Astrocyte (in vitro differentiated cells and primary cell): ENCODE results near the gene HKDC1. TPM values are rescaled to one million over a fixed set of nuclear protein-coding genes. Genes with fewer than 3 reads are reported as not detected.
A peak's percentile ranks its signal among the peaks of the same experiment; 100 is the strongest.

Experiments
- DNase-seq: peaks from one replicate; pipeline ENCODE4 v3.0.0-alpha.2; 2010; ENCODE audit warnings: low read depth
- FAIRE-seq: peaks from 2 replicates; lab custom pipeline; 2011; peaks lifted over from hg19 to GRCh38; lab: Jason Lieb, UNC
- H2AFZ ChIP-seq: 2 replicates; pipeline ENCODE4 v1.6.0; 2012; ENCODE audit warnings: low read depth, low read length, inconsistent platforms
- H3K27ac ChIP-seq: 2 replicates; pipeline ENCODE4 v1.5.1; 2011; ENCODE audit warnings: low read depth, low read length, inconsistent platforms
- H3K27me3 ChIP-seq: 2 replicates; pipeline ENCODE4 v1.6.0; 2011; ENCODE audit warnings: low read length, inconsistent platforms; ENCODE audit not compliant: insufficient read depth
- H3K36me3 ChIP-seq: 2 replicates; pipeline ENCODE4 v1.5.1; 2011; ENCODE audit warnings: low read length, inconsistent platforms; ENCODE audit not compliant: insufficient read depth
- H3K4me1 ChIP-seq: 2 replicates; pipeline ENCODE4 v1.5.1; 2011; ENCODE audit warnings: low read length, inconsistent platforms; ENCODE audit not compliant: insufficient read depth
- H3K4me2 ChIP-seq: 2 replicates; pipeline ENCODE4 v1.6.0; 2012; ENCODE audit warnings: low read length, inconsistent platforms
- H3K4me3 ChIP-seq: 2 replicates; pipeline ENCODE4 v1.5.1; 2011; ENCODE audit warnings: low read depth, mild to moderate bottlenecking, low read length, inconsistent platforms; ENCODE audit not compliant: insufficient read depth
- H3K79me2 ChIP-seq: 2 replicates; pipeline ENCODE4 v1.6.0; 2012; ENCODE audit warnings: mild to moderate bottlenecking, low read length, inconsistent platforms; ENCODE audit not compliant: insufficient read depth
- H3K9ac ChIP-seq: 2 replicates; pipeline ENCODE4 v1.6.0; 2012; ENCODE audit warnings: mild to moderate bottlenecking, low read length, inconsistent platforms
- H3K9me3 ChIP-seq: 2 replicates; pipeline ENCODE4 v1.5.1; 2012; ENCODE audit warnings: low read depth, mild to moderate bottlenecking, low read length, inconsistent platforms; ENCODE audit not compliant: insufficient read depth
- H4K20me1 ChIP-seq: 2 replicates; pipeline ENCODE4 v1.6.0; 2012; ENCODE audit warnings: low read length, inconsistent platforms; ENCODE audit not compliant: insufficient read depth
- H3K27ac Mint-ChIP-seq: one replicate; pipeline ENCODE4 v1.8.0; 2021; ENCODE audit warnings: mild to moderate bottlenecking, mixed read lengths; ENCODE audit not compliant: unreplicated experiment
- H3K27me3 Mint-ChIP-seq: one replicate; pipeline ENCODE4 v1.8.0; 2021; ENCODE audit warnings: low read depth, mixed read lengths; ENCODE audit not compliant: unreplicated experiment
- H3K36me3 Mint-ChIP-seq: one replicate; pipeline ENCODE4 v1.8.0; 2021; ENCODE audit warnings: low read depth, mixed read lengths; ENCODE audit not compliant: unreplicated experiment
- H3K4me1 Mint-ChIP-seq: one replicate; pipeline ENCODE4 v1.8.0; 2021; ENCODE audit warnings: low read depth, mixed read lengths; ENCODE audit not compliant: unreplicated experiment
- H3K4me3 Mint-ChIP-seq: one replicate; pipeline ENCODE4 v1.8.0; 2021; ENCODE audit warnings: mild to moderate bottlenecking, moderate library complexity, mixed read lengths; ENCODE audit not compliant: unreplicated experiment
- H3K9me3 Mint-ChIP-seq: one replicate; pipeline ENCODE4 v1.8.0; 2021; ENCODE audit warnings: mild to moderate bottlenecking, mixed read lengths; ENCODE audit not compliant: unreplicated experiment
- CTCF ChIP-seq: IDR thresholded peaks from 2 replicates; pipeline ENCODE4 v1.5.1; 2011; ENCODE audit warnings: low read depth, mild to moderate bottlenecking, inconsistent platforms, low read length, moderate library complexity; ENCODE audit not compliant: insufficient read depth
- EZH2 ChIP-seq: IDR thresholded peaks from 2 replicates; pipeline ENCODE4 v1.6.1; 2012; ENCODE audit warnings: mild to moderate bottlenecking, low read length, inconsistent platforms; ENCODE audit not compliant: insufficient read depth
- total RNA-seq: library from RNA; stranded (reverse); gene quantifications from 2 replicates; pipeline ENCODE4 v1.2.1, GENCODE V29; 2021

The HKDC1 gene
- total RNA-seq, 1 donor from 2014 or later = 4.2 TPM

DNA sequence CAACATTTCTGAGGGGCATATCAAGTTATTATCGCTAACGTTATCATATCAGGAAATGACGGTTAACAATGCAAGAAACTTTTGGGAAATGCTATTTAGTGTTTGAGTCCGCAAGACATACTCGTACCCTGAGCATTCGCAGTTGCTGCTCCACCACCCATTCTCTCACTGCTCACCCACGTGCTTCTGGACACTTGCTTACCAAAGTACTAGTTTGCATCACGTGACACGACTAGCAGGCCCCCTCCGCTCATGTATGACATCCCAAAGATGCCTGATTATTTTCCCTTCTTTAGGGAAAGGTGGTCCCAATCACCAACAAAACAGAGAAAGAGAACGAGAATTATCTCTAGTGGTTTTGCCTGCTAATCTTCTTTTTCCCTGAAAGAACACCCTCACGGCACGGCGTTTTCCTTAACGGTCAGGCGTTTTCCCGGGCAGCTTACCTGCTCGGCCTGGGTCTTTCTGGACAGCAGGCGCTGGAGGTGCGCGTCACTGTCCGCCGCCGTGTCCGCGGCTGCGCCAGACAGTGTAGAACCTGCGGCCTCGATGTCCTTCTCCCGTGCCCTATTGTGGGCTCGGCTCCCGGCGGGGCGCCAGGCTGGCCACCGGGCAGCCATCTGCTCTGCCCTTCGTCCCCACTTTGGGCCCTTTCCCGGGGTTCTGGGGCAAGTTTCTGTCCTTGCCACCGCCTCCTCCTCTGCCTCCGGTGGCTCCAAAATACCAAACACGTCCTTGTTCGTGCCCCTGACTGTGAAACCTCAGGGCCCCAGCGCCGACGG, 40.2 kb upstream of the HKDC1 start, which contains the start of gene SUPV3L1:
Gene SUPV3L1 (plus strand): TSS at position 492 of the 782 bp plus-strand sequence. CDS start 58 bp downstream, at position 550.
- no peaks in the 10 kb centered on the region for H3K9me3 ChIP-seq
- peak within 1 kb of the TSS; percentile 100 for H3K27ac Mint-ChIP-seq
- peaks cover 4% of the 10 kb centered on the region for H4K20me1 ChIP-seq
- H3K27me3 ChIP-seq = no peaks in the 10 kb centered on the region
- H3K4me1 Mint-ChIP-seq = peaks cover 3% of the 10 kb centered on the region
- no peaks in the 10 kb centered on the region for H3K9me3 Mint-ChIP-seq
- FAIRE-seq (peak; percentile 75), DNase-seq (peak; percentile 96)
- H3K27me3 Mint-ChIP-seq = no peaks in the 10 kb centered on the region
- peak within 1 kb of the TSS; percentile 87 for H2AFZ ChIP-seq
- H3K9ac ChIP-seq = peak within 1 kb of the TSS; percentile 100
- H3K4me3 Mint-ChIP-seq = peak within 1 kb of the TSS; percentile 94
- H3K79me2 ChIP-seq = peaks cover 50% of the 10 kb centered on the region
- H3K36me3 Mint-ChIP-seq = peaks cover 2% of the 10 kb centered on the region
- peaks cover 13% of the 10 kb centered on the region for H3K4me1 ChIP-seq
- peak within 1 kb of the TSS; percentile 97 for H3K4me3 ChIP-seq
- peak within 1 kb of the TSS; percentile 99 for H3K27ac ChIP-seq
- TF ChIP-seq EZH2 (no peak), CTCF (no peak)
- H3K4me2 ChIP-seq = peak within 1 kb of the TSS; percentile 90
- no peaks in the 10 kb centered on the region for H3K36me3 ChIP-seq

GRCh38 chr10:69180525-69181204, 39.5 kb upstream of the HKDC1 start:
- no peaks in the 10 kb centered on the region for H3K27me3 ChIP-seq
- H3K9me3 ChIP-seq = no peaks in the 10 kb centered on the region
- H3K9me3 Mint-ChIP-seq = no peaks in the 10 kb centered on the region
- H3K27me3 Mint-ChIP-seq = no peaks in the 10 kb centered on the region
- H3K4me3 Mint-ChIP-seq = peak overlapping the region; percentile 94
- peak overlapping the region; percentile 100 for H3K9ac ChIP-seq
- H3K4me1 Mint-ChIP-seq = peaks cover 3% of the 10 kb centered on the region
- peak overlapping the region; percentile 99 for H3K27ac ChIP-seq
- no peak for TF ChIP-seq CTCF
- no peak for TF ChIP-seq EZH2
- DNase-seq (peak; percentile 17), FAIRE-seq (no peak)
- peak overlapping the region; percentile 87 for H2AFZ ChIP-seq
- peaks cover 13% of the 10 kb centered on the region for H3K4me1 ChIP-seq
- peaks cover 54% of the 10 kb centered on the region for H3K79me2 ChIP-seq
- H3K36me3 ChIP-seq = no peaks in the 10 kb centered on the region
- peaks cover 8% of the 10 kb centered on the region for H4K20me1 ChIP-seq
- H3K4me2 ChIP-seq = peak overlapping the region; percentile 90
- peak overlapping the region; percentile 97 for H3K4me3 ChIP-seq
- H3K36me3 Mint-ChIP-seq = peaks cover 1% of the 10 kb centered on the region
- peak overlapping the region; percentile 100 for H3K27ac Mint-ChIP-seq
